Trophoblast cell (in vitro differentiated cells and primary cell): Measurements from ENCODE around the gene GCNT4.

Source experiments
- DNase-seq, 2 donors: peaks; one replicate each; pipeline ENCODE4 v3.0.0-alpha.2; 2016
- H2AFZ ChIP-seq: 2 replicates; pipeline ENCODE4 v1.6.1; 2013; ENCODE audit warnings: low read length, moderate library complexity, mild to moderate bottlenecking; ENCODE audit not compliant: insufficient read depth, poor library complexity
- H2AK5ac ChIP-seq: 2 replicates; pipeline ENCODE4 v1.6.1; 2013; ENCODE audit warnings: mild to moderate bottlenecking, low read length
- H2BK120ac ChIP-seq: 2 replicates; pipeline ENCODE4 v1.6.1; 2013; ENCODE audit warnings: low read length, mild to moderate bottlenecking, moderate library complexity; ENCODE audit not compliant: insufficient read depth, poor library complexity
- H2BK12ac ChIP-seq: 2 replicates; pipeline ENCODE4 v1.6.1; 2013; ENCODE audit warnings: mild to moderate bottlenecking, low read length, moderate library complexity
- H2BK5ac ChIP-seq: 2 replicates; pipeline ENCODE4 v1.6.1; 2013; ENCODE audit warnings: low read length, low read depth, moderate library complexity, mild to moderate bottlenecking; ENCODE audit not compliant: poor library complexity
- H3K14ac ChIP-seq: 2 replicates; pipeline ENCODE4 v1.6.1; 2013; ENCODE audit warnings: mild to moderate bottlenecking, low read length
- H3K18ac ChIP-seq: 2 replicates; pipeline ENCODE4 v1.6.1; 2013; ENCODE audit warnings: mild to moderate bottlenecking, low read length
- H3K23ac ChIP-seq: 2 replicates; pipeline ENCODE4 v1.6.1; 2013; ENCODE audit warnings: low read length
- H3K27ac ChIP-seq: 2 replicates; pipeline ENCODE4 v1.5.1; 2013; ENCODE audit warnings: low read depth, mild to moderate bottlenecking, inconsistent platforms, low read length, moderate library complexity
- H3K27me3 ChIP-seq: 2 replicates; pipeline ENCODE4 v1.6.1; 2013; ENCODE audit warnings: inconsistent platforms, mild to moderate bottlenecking, low read length, moderate library complexity; ENCODE audit not compliant: insufficient read depth
- H3K36me3 ChIP-seq, 2 experiments: 1 replicate in 1 of 2; 2 replicates in 1 of 2; pipeline ENCODE4 v1.6.1; 2013; ENCODE audit warnings: low read length in 2 of 2, mild to moderate bottlenecking in 2 of 2, moderate library complexity in 1 of 2; ENCODE audit not compliant: insufficient read depth in 2 of 2, control insufficient read depth in 1 of 2
- H3K4ac ChIP-seq: 2 replicates; pipeline ENCODE4 v1.6.1; 2013; ENCODE audit warnings: low read depth, mild to moderate bottlenecking, low read length, moderate library complexity
- H3K4me1 ChIP-seq, 2 experiments: 1 replicate in 1 of 2; 2 replicates in 1 of 2; pipeline ENCODE4 v1.6.1; 2013; ENCODE audit warnings: low read length in 2 of 2, mild to moderate bottlenecking in 2 of 2, moderate library complexity in 1 of 2; ENCODE audit not compliant: insufficient read depth in 2 of 2, control insufficient read depth in 1 of 2
- H3K4me2 ChIP-seq: 2 replicates; pipeline ENCODE4 v1.6.1; 2013; ENCODE audit warnings: inconsistent platforms, mild to moderate bottlenecking, low read length, moderate library complexity
- H3K4me3 ChIP-seq: 2 replicates; pipeline ENCODE4 v1.5.1; 2013; ENCODE audit warnings: mild to moderate bottlenecking, low read depth, low read length, inconsistent platforms
- H3K79me1 ChIP-seq: one replicate; pipeline ENCODE4 v1.6.1; 2013; ENCODE audit warnings: low read length
- H3K79me2 ChIP-seq: 2 replicates; pipeline ENCODE4 v1.6.1; 2013; ENCODE audit warnings: low read length, mild to moderate bottlenecking; ENCODE audit not compliant: control insufficient read depth, insufficient read depth, poor library complexity
- H3K9ac ChIP-seq: 2 replicates; pipeline ENCODE4 v1.6.1; 2013; ENCODE audit warnings: mild to moderate bottlenecking, low read length
- H3K9me3 ChIP-seq: 2 replicates; pipeline ENCODE4 v1.6.1; 2013; ENCODE audit warnings: low read depth, mild to moderate bottlenecking, control low read depth, inconsistent platforms, low read length; ENCODE audit not compliant: insufficient read depth
- H4K12ac ChIP-seq: 2 replicates; pipeline ENCODE4 v1.6.1; 2013; ENCODE audit warnings: low read depth, mild to moderate bottlenecking, low read length, moderate library complexity
- H4K8ac ChIP-seq: 2 replicates; pipeline ENCODE4 v1.6.1; 2013; ENCODE audit warnings: low read depth, mild to moderate bottlenecking, low read length, moderate library complexity
- H4K91ac ChIP-seq: one replicate; pipeline ENCODE4 v1.6.1; 2013; ENCODE audit warnings: low read depth, mild to moderate bottlenecking, low read length, moderate library complexity
- WGBS: extraction: QIAGEN DNeasy Blood & Tissue Kit; methylation state at CpG from one replicate; pipeline ENCODE4 v1.1.7; 2013; ENCODE audit warnings: missing lambda C conversion rate; ENCODE audit not compliant: insufficient read length, insufficient coverage; ENCODE audit errors: extremely low coverage; 5-methylcytosine and 5-hydroxymethylcytosine counted together

Gene GCNT4

GRCh38 chr5:75062925-75063531, 10.7 kb upstream of the GCNT4 start:
- no peaks in the 10 kb centered on the region for H3K36me3 ChIP-seq
- no peak overlapping the region for H2BK120ac ChIP-seq
- H3K27me3 ChIP-seq = no peaks in the 10 kb centered on the region
- no peaks in the 10 kb centered on the region for H3K4me1 ChIP-seq
- no peak overlapping the region for H3K9ac ChIP-seq
- H3K23ac ChIP-seq = no peak overlapping the region
- no peak overlapping the region for H3K18ac ChIP-seq
- no peak overlapping the region for H2AFZ ChIP-seq
- no peaks in the 10 kb centered on the region for H3K79me2 ChIP-seq
- H3K4me3 ChIP-seq = no peak overlapping the region
- no peak overlapping the region for H2AK5ac ChIP-seq
- no peak overlapping the region for H3K4ac ChIP-seq
- no peak overlapping the region for H2BK5ac ChIP-seq
- no peaks in the 10 kb centered on the region for H3K9me3 ChIP-seq
- no peak overlapping the region for H4K91ac ChIP-seq
- no peaks in the 10 kb centered on the region for H3K79me1 ChIP-seq
- no peak for DNase-seq
- H3K4me2 ChIP-seq = no peak overlapping the region
- H4K12ac ChIP-seq = no peak overlapping the region
- no peak overlapping the region for H2BK12ac ChIP-seq
- no peak overlapping the region for H3K14ac ChIP-seq
- H4K8ac ChIP-seq = no peak overlapping the region
- no CpG with 5 or more reads among the region's 2 CpGs for WGBS
- no peak overlapping the region for H3K27ac ChIP-seq

- no peaks in the 10 kb centered on the region for H3K79me2 ChIP-seq
- H3K27me3 ChIP-seq = no peaks in the 10 kb centered on the region
- H3K4me2 ChIP-seq = no peak overlapping the region
- H4K8ac ChIP-seq = no peak overlapping the region
- H3K27ac ChIP-seq = no peak overlapping the region
- H3K4me3 ChIP-seq = no peak overlapping the region
- no peak overlapping the region for H3K23ac ChIP-seq
- H4K12ac ChIP-seq = no peak overlapping the region
- WGBS = no CpG with 5 or more reads among the region's 4 CpGs
- no peak overlapping the region for H2AFZ ChIP-seq
- H2AK5ac ChIP-seq = no peak overlapping the region
- H3K79me1 ChIP-seq = peaks cover 7% of the 10 kb centered on the region
- no peaks in the 10 kb centered on the region for H3K36me3 ChIP-seq
- no peak for DNase-seq
- H3K18ac ChIP-seq = no peak overlapping the region
- no peak overlapping the region for H3K14ac ChIP-seq
- no peak overlapping the region for H2BK12ac ChIP-seq
- peaks cover 5 to 8% of the 10 kb centered on the region in 2 experiments for H3K4me1 ChIP-seq
- H3K9ac ChIP-seq = no peak overlapping the region
- H3K9me3 ChIP-seq = no peaks in the 10 kb centered on the region
- H3K4ac ChIP-seq = no peak overlapping the region
- no peak overlapping the region for H4K91ac ChIP-seq
- no peak overlapping the region for H2BK120ac ChIP-seq
- H2BK5ac ChIP-seq = no peak overlapping the region
These were observed 7.7 kb upstream of the GCNT4 start for GRCh38 chr5:75059912-75060545.

GRCh38 chr5:75058986-75059535, 6.7 kb upstream of the GCNT4 start:
- H3K4me3 ChIP-seq = no peak overlapping the region
- no peak overlapping the region for H4K8ac ChIP-seq
- H3K79me1 ChIP-seq = peaks cover 11% of the 10 kb centered on the region
- no peak overlapping the region for H2BK120ac ChIP-seq
- H4K91ac ChIP-seq = no peak overlapping the region
- no peak overlapping the region for H2BK12ac ChIP-seq
- H2AFZ ChIP-seq = no peak overlapping the region
- no peak overlapping the region for H3K23ac ChIP-seq
- H4K12ac ChIP-seq = no peak overlapping the region
- no peak overlapping the region for H3K9ac ChIP-seq
- H3K4ac ChIP-seq = no peak overlapping the region
- no peak overlapping the region for H3K14ac ChIP-seq
- no peak overlapping the region for H3K4me2 ChIP-seq
- H3K36me3 ChIP-seq = no peaks in the 10 kb centered on the region
- no peak for DNase-seq
- WGBS = no CpG with 5 or more reads among the region's 3 CpGs
- H3K27ac ChIP-seq = no peak overlapping the region
- no peaks in the 10 kb centered on the region for H3K9me3 ChIP-seq
- H3K18ac ChIP-seq = no peak overlapping the region
- H2BK5ac ChIP-seq = no peak overlapping the region
- peaks cover 2% of the 10 kb centered on the region for H3K79me2 ChIP-seq
- H3K4me1 ChIP-seq = peaks cover 8 to 13% of the 10 kb centered on the region in 2 experiments
- H2AK5ac ChIP-seq = no peak overlapping the region
- H3K27me3 ChIP-seq = no peaks in the 10 kb centered on the region

GRCh38 chr5:75057561-75057960, 5.2 kb upstream of the GCNT4 start:
- no peak overlapping the region for H4K91ac ChIP-seq
- H3K4me2 ChIP-seq = no peak overlapping the region
- no peaks in the 10 kb centered on the region for H3K27me3 ChIP-seq
- DNase-seq = peak; percentile 20 to 67
- H4K8ac ChIP-seq = no peak overlapping the region
- WGBS = no CpG with 5 or more reads among the region's 2 CpGs
- H3K36me3 ChIP-seq = no peaks in the 10 kb centered on the region
- no peak overlapping the region for H3K23ac ChIP-seq
- no peak overlapping the region for H3K27ac ChIP-seq
- H3K4ac ChIP-seq = no peak overlapping the region
- H3K9me3 ChIP-seq = no peaks in the 10 kb centered on the region
- H3K14ac ChIP-seq = no peak overlapping the region
- H3K9ac ChIP-seq = no peak overlapping the region
- H3K79me1 ChIP-seq = peaks cover 26% of the 10 kb centered on the region
- H3K79me2 ChIP-seq = peaks cover 14% of the 10 kb centered on the region
- no peak overlapping the region for H2BK120ac ChIP-seq
- H2AK5ac ChIP-seq = no peak overlapping the region
- no peak overlapping the region for H2BK12ac ChIP-seq
- H2BK5ac ChIP-seq = no peak overlapping the region
- H2AFZ ChIP-seq = no peak overlapping the region
- no peak overlapping the region for H4K12ac ChIP-seq
- peaks cover 8 to 13% of the 10 kb centered on the region in 2 experiments for H3K4me1 ChIP-seq
- H3K18ac ChIP-seq = no peak overlapping the region
- H3K4me3 ChIP-seq = no peak overlapping the region
